H9 (cell line): ENCODE measurements around the gene ARL14EP. TPM values are rescaled to one million over a fixed set of nuclear protein-coding genes. Genes with fewer than 3 reads are reported as not detected.

Source experiments
- DNase-seq: peaks from one replicate; pipeline ENCODE4 v3.0.0-alpha.2; 2017
- H2AFZ ChIP-seq: one replicate; pipeline ENCODE4 v1.6.1; 2013; ENCODE audit warnings: mild to moderate bottlenecking, low read length, control low read depth, moderate library complexity
- H2AK5ac ChIP-seq: 2 replicates; pipeline ENCODE4 v1.6.1; 2013; ENCODE audit warnings: low read length, control low read depth, mixed read lengths; ENCODE audit not compliant: insufficient read length
- H2BK120ac ChIP-seq: one replicate; pipeline ENCODE4 v1.6.1; 2013; ENCODE audit warnings: low read depth, mild to moderate bottlenecking, low read length, control low read depth, inconsistent platforms; ENCODE audit not compliant: poor library complexity, severe bottlenecking
- H2BK12ac ChIP-seq: 2 replicates; pipeline ENCODE4 v1.6.1; 2013; ENCODE audit warnings: low read length, control low read depth, mixed read lengths, low read depth; ENCODE audit not compliant: insufficient read length
- H2BK15ac ChIP-seq: 2 replicates; pipeline ENCODE4 v1.6.1; 2013; ENCODE audit warnings: low read depth, low read length, control low read depth
- H2BK20ac ChIP-seq: one replicate; pipeline ENCODE4 v1.6.1; 2013; ENCODE audit warnings: low read depth, mild to moderate bottlenecking, low read length, control low read depth, inconsistent platforms; ENCODE audit not compliant: poor library complexity, severe bottlenecking
- H2BK5ac ChIP-seq: 2 replicates; pipeline ENCODE4 v1.6.1; 2013; ENCODE audit warnings: low read length, control low read depth, mixed read lengths; ENCODE audit not compliant: insufficient read length
- H3K14ac ChIP-seq: 2 replicates; pipeline ENCODE4 v1.6.1; 2013; ENCODE audit warnings: low read length, control low read depth; ENCODE audit not compliant: insufficient read depth
- H3K18ac ChIP-seq: 2 replicates; pipeline ENCODE4 v1.6.1; 2013; ENCODE audit warnings: low read depth, mild to moderate bottlenecking, mixed read lengths, low read length, control low read depth; ENCODE audit not compliant: insufficient read length
- H3K23ac ChIP-seq: 2 replicates; pipeline ENCODE4 v1.6.1; 2013; ENCODE audit warnings: low read length, control low read depth, mixed read lengths, low read depth; ENCODE audit not compliant: insufficient read length
- H3K23me2 ChIP-seq: 2 replicates; pipeline ENCODE4 v1.6.1; 2013; ENCODE audit warnings: low read depth, mild to moderate bottlenecking, mixed read lengths, low read length, control low read depth; ENCODE audit not compliant: insufficient read length, poor library complexity, severe bottlenecking
- H3K27ac ChIP-seq: 2 replicates; pipeline ENCODE4 v1.5.1; 2013; ENCODE audit warnings: low read length, control low read depth, mixed read lengths, low read depth; ENCODE audit not compliant: insufficient read length
- H3K27me3 ChIP-seq: 2 replicates; pipeline ENCODE4 v1.6.1; 2013; ENCODE audit warnings: low read length, control low read depth, inconsistent platforms; ENCODE audit not compliant: insufficient read depth
- H3K4ac ChIP-seq: 2 replicates; pipeline ENCODE4 v1.6.1; 2013; ENCODE audit warnings: low read depth, mild to moderate bottlenecking, control low read depth, inconsistent platforms, low read length, moderate library complexity
- H3K4me1 ChIP-seq: 2 replicates; pipeline ENCODE4 v1.6.1; 2013; ENCODE audit warnings: low read length, control low read depth, inconsistent platforms; ENCODE audit not compliant: insufficient read depth
- H3K4me2 ChIP-seq: 2 replicates; pipeline ENCODE4 v1.6.1; 2013; ENCODE audit warnings: low read length, control low read depth, mixed read lengths; ENCODE audit not compliant: insufficient read length, insufficient read depth
- H3K56ac ChIP-seq: 2 replicates; pipeline ENCODE4 v1.6.1; 2013; ENCODE audit warnings: low read depth, mild to moderate bottlenecking, mixed read lengths, low read length, control low read depth; ENCODE audit not compliant: insufficient read length
- H3K79me1 ChIP-seq: 2 replicates; pipeline ENCODE4 v1.6.1; 2013; ENCODE audit warnings: low read depth, mild to moderate bottlenecking, moderate library complexity, low read length, control low read depth, inconsistent platforms; ENCODE audit not compliant: insufficient read depth, poor library complexity, severe bottlenecking
- H3K79me2 ChIP-seq: 2 replicates; pipeline ENCODE4 v1.6.1; 2013; ENCODE audit warnings: low read length, control low read depth, inconsistent platforms; ENCODE audit not compliant: insufficient read depth
- H3K9ac ChIP-seq: 2 replicates; pipeline ENCODE4 v1.6.1; 2013; ENCODE audit warnings: low read length, control low read depth, mixed read lengths; ENCODE audit not compliant: insufficient read length; ENCODE audit errors: extremely low read depth
- H3K9me3 ChIP-seq: one replicate; pipeline ENCODE4 v1.6.1; 2013; ENCODE audit warnings: low read depth, low read length, inconsistent platforms; ENCODE audit not compliant: control insufficient read depth
- H3T11ph ChIP-seq: one replicate; pipeline ENCODE4 v1.6.1; 2013; ENCODE audit warnings: mild to moderate bottlenecking, low read length, control low read depth, inconsistent platforms
- H4K20me1 ChIP-seq: one replicate; pipeline ENCODE4 v1.6.1; 2013; ENCODE audit not compliant: control insufficient read depth, insufficient read length, insufficient read depth
- H4K5ac ChIP-seq: 2 replicates; pipeline ENCODE4 v1.6.1; 2013; ENCODE audit warnings: low read depth, mild to moderate bottlenecking, mixed read lengths, low read length, control low read depth; ENCODE audit not compliant: insufficient read length
- H4K8ac ChIP-seq: replicated peaks from 2 replicates; pipeline ENCODE4 v1.6.1; 2013; ENCODE audit warnings: low read length, control low read depth, mixed read lengths, low read depth; ENCODE audit not compliant: insufficient read length
- H4K91ac ChIP-seq: 2 replicates; pipeline ENCODE4 v1.6.1; 2013; ENCODE audit warnings: low read depth, mild to moderate bottlenecking, moderate library complexity, mixed read lengths, low read length, control low read depth; ENCODE audit not compliant: insufficient read length
- H3K27ac Mint-ChIP-seq, 3 experiments: 2 replicates in 2 of 3; 3 replicates in 1 of 3; pipeline ENCODE4 v1.8.0; 2020 to 2021; ENCODE audit warnings: mixed read lengths in 3 of 3, mild to moderate bottlenecking in 1 of 3, moderate library complexity in 1 of 3
- H3K27me3 Mint-ChIP-seq: 2 replicates; pipeline ENCODE4 v1.8.0; 2021; ENCODE audit warnings: low read depth, mild to moderate bottlenecking, moderate library complexity, mixed read lengths
- H3K36me3 Mint-ChIP-seq, 3 experiments: 2 replicates in 2 of 3; 3 replicates in 1 of 3; pipeline ENCODE4 v1.8.0; 2020 to 2021; ENCODE audit warnings: low read depth in 3 of 3, mixed read lengths in 3 of 3; ENCODE audit not compliant: insufficient read depth in 1 of 3
- H3K4me1 Mint-ChIP-seq, 2 experiments: 2 replicates each; pipeline ENCODE4 v1.8.0; 2020; ENCODE audit warnings: mixed read lengths in 2 of 2
- H3K4me3 Mint-ChIP-seq, 2 experiments: 2 replicates in 1 of 2; 3 replicates in 1 of 2; pipeline ENCODE4 v1.8.0; 2020 to 2021; ENCODE audit warnings: mild to moderate bottlenecking in 2 of 2, mixed read lengths in 2 of 2, moderate library complexity in 1 of 2
- H3K9me3 Mint-ChIP-seq, 2 experiments: 2 replicates in 1 of 2; 3 replicates in 1 of 2; pipeline ENCODE4 v1.8.0; 2020; ENCODE audit warnings: mild to moderate bottlenecking in 2 of 2, mixed read lengths in 2 of 2, moderate library complexity in 1 of 2
- CTCF ChIP-seq: fragments of 200-600 bp; sonication (generic); conservative IDR thresholded peaks from 3 replicates; pipeline ENCODE4 v1.8.0; 2021; ENCODE audit warnings: antibody characterized with exemption, mild to moderate bottlenecking
- WGBS: extraction: QIAGEN DNeasy Blood & Tissue Kit; methylation state at CpG from one replicate; pipeline ENCODE4 v1.1.7; 2013; ENCODE audit warnings: missing lambda C conversion rate, low lambda C conversion rate, mixed read lengths; ENCODE audit not compliant: insufficient read length; ENCODE audit errors: extremely low coverage; 5-methylcytosine and 5-hydroxymethylcytosine counted together
- total RNA-seq: library from RNA; stranded (reverse); gene quantifications from 2 replicates; pipeline ENCODE4 v1.2.1, GENCODE V29; 2021

Gene ARL14EP
- total RNA-seq, 1 experiment from 2014 or later = 20.9 TPM

DNA sequence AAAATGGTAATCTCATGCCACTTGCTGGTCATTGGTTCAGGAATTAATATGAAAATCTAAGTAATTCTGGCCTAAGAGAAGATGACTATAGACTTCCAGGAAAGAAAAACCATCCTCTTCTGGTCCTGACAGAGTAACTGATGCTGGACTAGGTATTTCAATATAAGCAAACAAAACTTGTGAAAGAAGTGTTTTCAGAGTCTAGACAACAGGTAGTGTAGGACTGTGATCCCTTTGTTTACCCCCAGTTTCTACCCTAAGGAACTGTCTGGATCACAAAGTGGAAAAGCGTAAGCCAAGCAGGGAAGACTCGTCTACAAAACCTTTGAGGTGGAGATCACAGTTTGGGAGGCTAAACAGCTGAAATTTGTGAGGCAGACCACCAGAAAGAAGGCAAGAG lies 30.4 kb upstream of the ARL14EP start:
- no peak overlapping the region for H2AFZ ChIP-seq
- no peak overlapping the region for H2BK20ac ChIP-seq

More for the DNA sequence above, 30.4 kb upstream of the ARL14EP start:
- no peak overlapping the region for H3K27ac ChIP-seq
- H3K79me2 ChIP-seq = no peaks in the 10 kb centered on the region
- H3K4me3 Mint-ChIP-seq = no peak overlapping the region
- H3K9ac ChIP-seq = no peak overlapping the region
- TF ChIP-seq CTCF = no peak
- H3K18ac ChIP-seq = no peak overlapping the region
- DNase-seq = no peak
- H3K4me1 ChIP-seq = no peaks in the 10 kb centered on the region
- H4K91ac ChIP-seq = no peak overlapping the region
- no peak overlapping the region for H3K56ac ChIP-seq
- H3K27me3 Mint-ChIP-seq = peaks cover 3% of the 10 kb centered on the region; the same call in 1 of the 2 replicates
- H4K20me1 ChIP-seq = no peaks in the 10 kb centered on the region
- H3K14ac ChIP-seq = no peak overlapping the region
- H3K27me3 ChIP-seq = no peaks in the 10 kb centered on the region
- H2BK120ac ChIP-seq = no peak overlapping the region
- H3T11ph ChIP-seq = no peak overlapping the region
- H3K9me3 ChIP-seq = no peaks in the 10 kb centered on the region
- no peak overlapping the region for H4K8ac ChIP-seq
- H2BK12ac ChIP-seq = no peak overlapping the region
- no peak overlapping the region for H3K4me2 ChIP-seq
- H2BK15ac ChIP-seq = no peak overlapping the region
- no peak overlapping the region for H3K27ac Mint-ChIP-seq
- no peak overlapping the region for H2BK5ac ChIP-seq
- H3K23me2 ChIP-seq = no peaks in the 10 kb centered on the region
- no peak overlapping the region for H4K5ac ChIP-seq
- H3K79me1 ChIP-seq = no peaks in the 10 kb centered on the region
- H3K9me3 Mint-ChIP-seq = no peaks in the 10 kb centered on the region
- no peaks in the 10 kb centered on the region; a peak in 1 of 7 replicates for H3K36me3 Mint-ChIP-seq
- no peak overlapping the region for H3K4ac ChIP-seq
- H3K23ac ChIP-seq = no peak overlapping the region
- H3K4me1 Mint-ChIP-seq = no peaks in the 10 kb centered on the region
- WGBS = no CpG with 5 or more reads among the region's 2 CpGs
- H2AK5ac ChIP-seq = no peak overlapping the region
